ENCODE results near the gene COQ5.
A peak's percentile ranks its signal among the peaks of the same experiment; 100 is the strongest.

Gene COQ5

DNA sequence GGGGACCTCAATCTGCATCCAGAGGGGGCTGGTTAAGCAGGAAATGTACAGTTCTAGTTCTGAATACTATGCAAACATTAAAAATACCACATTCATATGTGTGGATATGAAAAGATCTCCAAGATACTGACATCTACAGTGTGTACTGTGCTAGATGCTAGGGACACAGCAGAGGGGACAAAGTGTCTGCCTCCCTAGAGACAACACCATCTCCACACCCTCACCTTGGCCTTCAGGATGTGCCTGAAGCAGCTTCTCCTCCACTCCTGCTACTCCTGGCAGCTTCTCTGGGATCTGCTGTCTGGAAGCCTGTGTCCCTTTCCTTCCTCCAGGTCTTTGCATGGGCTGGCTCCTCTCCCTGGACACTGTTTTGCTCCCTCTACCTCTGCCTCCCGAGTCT, 48.7 kb downstream of the COQ5 start:
- DNase-seq, result no peak

DNA sequence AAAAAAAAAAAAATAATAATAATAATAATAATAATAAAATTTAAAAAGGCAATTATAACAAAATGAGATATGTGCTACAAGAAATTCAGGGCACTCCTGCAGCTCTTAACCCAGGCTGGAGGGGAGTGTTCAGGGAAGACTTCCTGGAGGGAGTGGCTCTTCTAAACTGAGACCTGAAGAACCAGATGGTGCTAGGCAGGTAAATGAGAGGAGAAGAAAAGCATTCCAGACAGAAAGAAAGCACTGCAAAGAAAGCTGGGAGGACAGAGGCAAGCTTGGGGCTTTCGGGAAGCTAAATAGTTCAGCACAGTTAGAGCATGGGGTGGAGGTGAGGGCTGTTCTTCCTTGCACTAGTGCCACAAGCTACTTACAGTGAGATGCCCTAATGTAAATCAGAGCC, 49.5 kb downstream of the COQ5 start:
- DNase-seq, result no peak

DNA sequence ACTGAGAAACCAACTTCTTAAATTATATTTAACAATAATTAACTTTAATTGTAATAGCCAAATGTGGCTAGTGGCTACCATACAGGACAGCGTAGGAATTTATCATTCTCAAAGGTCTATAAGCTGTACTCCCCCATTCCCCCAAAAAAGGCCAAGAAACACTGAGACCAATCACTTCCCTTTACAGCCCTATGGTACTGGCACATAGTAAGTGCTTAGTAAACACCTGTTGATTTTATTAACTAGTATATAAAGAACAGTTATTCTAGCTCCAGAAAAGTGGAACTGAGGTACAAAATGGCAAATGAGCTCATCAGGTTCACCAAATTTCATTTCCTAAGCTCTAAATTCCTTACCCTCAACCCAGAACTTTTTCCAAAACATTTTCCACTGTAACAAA, 53.3 kb downstream of the COQ5 start:
- DNase-seq, result no peak

- DNase-seq, result peak; percentile 23
Measured at GRCh38 chr12:120474616-120474960, 54.4 kb downstream of the COQ5 start.

GRCh38 chr12:120473807-120474615, 54.9 kb downstream of the COQ5 start:
- DNase-seq, result no peak

DNA sequence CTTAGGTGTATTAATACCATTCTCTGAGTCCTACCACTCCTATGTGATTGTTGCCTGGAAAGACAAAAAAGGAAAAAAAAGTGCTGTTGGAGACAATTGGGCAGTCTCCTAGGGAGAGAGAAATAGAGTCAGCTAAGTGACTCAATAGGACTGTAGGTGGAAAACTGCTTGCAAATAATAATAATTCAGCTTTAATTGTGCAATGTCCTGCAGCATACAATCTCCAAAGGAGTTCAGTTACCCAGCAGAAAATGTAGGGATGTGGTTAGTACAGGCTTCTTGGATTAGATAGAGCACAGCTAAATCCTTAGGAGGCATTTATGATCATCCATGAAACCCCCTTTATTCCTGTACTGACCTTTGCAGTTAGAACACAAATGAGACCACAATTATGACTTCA, 56.4 kb downstream of the COQ5 start:
- DNase-seq, result no peak

DNA sequence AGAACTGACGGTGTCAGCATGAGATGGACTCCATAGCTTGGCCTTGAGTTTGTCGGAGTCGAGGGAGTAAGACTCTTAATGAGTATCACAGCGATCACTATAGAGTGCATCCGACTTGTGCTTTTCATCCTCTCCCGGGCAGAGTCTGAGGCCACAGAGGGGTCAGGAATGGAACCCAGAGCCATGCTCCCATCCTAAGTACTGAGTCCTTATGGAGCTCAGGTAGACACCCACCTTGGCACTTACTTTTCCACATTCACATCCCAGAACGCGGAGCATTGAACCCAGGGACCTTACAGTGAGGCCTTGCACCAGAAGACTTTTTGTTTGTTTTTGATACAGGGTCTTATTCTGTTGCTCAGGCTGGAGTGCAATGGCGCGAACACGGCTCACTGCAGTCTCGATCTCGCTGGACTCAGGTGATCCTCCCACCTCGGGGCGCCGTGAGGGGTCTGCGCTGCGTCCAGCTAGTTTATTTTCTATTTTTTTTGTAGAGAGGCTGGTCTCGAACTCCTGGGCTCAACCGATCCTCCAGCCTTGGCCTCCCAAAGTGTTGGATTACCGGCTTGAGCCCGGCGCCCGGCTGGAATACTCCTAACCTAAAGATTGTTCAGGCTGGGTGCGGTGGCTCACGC, 58.7 kb downstream of the COQ5 start:
- DNase-seq, result no peak

GRCh38 chr12:120469450-120470149, 59.4 kb downstream of the COQ5 start, which contains the start of gene SRSF9:
Gene SRSF9 (minus strand): TSS chr12:120469748. CDS start chr12:120469609, 139 bp downstream.
- DNase-seq, result peak; percentile 97

DNA sequence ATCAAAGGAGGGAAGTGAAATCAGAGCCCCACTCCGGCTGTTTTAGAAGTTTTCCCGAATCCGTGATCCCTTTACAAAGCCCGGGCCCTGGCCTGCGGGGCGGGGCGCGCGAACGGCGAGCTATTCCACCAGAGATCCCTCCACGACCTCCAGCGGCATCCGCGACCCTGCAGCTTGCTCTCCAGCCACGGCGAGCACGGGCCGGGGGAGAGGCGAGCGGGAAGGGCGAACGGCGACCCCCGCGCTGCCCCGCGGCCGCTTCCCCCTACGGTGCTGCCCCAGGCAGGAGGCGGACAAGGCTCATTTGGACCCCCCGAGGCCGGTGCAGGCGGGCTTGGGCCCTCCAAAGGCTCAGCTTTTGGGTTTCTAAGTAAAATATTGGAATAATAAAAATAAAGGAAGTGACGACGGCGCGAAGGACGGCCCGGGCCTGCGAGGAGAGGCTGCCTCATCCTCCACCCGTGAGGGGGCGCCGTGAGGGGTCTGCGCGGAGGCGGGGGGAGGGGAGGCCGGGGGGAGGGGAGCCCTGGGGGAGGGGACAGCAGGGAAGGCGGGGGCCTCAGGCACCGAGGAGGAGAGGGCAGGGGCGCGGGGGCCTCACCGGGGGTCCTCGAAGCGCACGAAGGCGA, 60.0 kb downstream of the COQ5 start:
- DNase-seq, result peak; percentile 62

GRCh38 chr12:120468325-120468820, 60.6 kb downstream of the COQ5 start:
- DNase-seq, result peak; percentile 26

DNA sequence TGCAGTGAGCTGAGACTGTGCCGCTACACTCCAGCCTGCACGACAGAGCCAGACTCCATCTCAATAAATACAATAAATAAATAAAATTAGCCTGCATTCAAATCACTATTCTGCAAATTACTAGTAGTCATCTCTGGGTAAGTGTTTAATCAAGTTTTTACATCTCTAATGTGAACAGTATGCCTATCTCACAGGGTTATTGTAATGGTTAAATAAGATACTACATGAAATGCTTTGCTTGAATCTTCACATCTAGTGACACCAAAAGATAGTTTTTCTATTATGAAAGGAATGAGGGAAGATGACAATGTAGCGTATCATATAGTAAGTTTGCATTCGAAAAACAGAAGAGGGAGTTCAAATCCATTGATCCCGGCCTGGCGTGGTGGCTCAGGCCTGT, 61.5 kb downstream of the COQ5 start:
- DNase-seq, result no peak

- peak; percentile 47 for DNase-seq
Measured at GRCh38 chr12:120466560-120467315, 62.2 kb downstream of the COQ5 start.

- no peak for DNase-seq
Measured at GRCh38 chr12:120465756-120466155, 63.2 kb downstream of the COQ5 start.

DNA sequence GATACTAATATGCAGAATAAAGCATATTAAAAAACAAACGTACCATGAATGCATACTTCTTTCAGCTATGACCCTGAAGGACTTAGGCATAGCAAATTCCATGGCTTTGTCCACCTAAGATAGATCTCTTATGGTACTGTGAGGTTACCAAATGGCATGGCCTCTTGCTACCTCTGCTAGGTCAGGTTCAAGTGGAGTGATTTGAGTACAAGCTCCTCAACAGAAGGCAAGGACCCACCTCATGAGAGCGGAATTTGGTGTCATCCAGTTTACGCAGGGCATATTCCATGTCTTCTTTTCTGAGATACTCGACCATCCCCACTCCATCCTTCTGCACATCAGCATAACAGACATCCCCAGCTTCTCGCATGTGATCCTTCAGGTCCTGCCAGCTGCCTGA, 65.2 kb downstream of the COQ5 start:
- DNase-seq, result no peak

DNA sequence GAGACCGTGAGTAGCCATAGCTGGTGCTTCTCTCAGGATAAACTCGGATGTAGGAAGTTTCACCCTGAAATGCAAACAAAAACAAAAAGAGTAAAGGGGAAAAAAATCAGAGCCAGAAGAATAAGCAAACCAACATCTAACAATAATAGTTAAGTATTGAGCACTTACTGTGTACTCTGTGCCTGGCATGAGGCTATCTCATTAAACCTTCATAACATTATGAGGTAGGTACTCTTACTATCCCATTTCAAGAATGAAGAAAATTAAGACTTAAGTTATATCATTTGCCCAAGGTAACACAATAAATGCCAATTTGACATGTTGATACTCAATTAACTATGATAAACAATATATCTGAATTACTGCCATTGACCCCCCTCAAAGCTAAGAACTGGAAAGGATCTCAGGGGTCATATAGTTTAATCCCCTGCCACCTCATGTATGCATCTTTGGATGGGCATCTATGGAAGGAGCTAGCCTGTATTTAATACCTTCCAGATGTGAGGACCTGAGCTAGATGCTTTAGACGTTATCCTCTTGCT, 66.8 kb downstream of the COQ5 start:
- DNase-seq, result no peak

DNA sequence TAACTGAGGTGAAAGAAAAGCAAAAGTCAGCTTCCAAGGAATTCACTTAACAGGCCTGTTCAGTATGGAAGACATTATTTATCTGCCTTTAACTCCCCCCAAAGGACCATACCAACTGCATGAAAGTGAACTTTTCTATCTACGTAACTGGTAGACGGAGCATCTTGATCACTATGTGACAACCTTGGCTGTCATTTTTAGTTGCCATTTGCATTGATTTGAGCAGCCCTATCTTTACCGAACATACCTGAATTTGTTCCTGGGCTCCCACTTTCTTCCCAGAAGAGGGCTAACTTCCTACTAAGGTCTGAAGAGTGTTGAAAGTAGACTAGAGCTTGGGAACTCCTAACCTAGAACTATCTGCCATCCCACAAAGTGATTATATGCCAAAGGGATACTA, 68.8 kb downstream of the COQ5 start:
- DNase-seq, result no peak

DNA sequence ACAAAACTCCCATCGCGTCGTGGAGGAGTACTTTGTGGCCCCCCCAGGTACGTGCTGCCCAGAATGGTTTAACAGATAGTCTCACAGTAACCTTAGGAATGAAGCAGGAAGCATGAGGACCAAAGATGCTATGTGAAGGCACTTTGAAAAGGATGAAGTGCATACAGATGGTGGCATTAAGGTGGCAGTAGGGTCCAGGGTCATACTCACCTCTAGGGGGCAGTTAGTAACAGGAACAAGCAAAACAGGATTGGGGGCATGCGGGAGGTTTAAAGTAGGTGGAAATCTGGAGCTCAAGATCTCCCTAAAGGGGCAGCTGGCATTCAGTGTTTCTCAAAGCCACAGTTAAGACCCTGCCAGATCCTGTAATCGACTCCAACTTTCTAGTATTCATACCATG, 71.8 kb downstream of the COQ5 start:
- DNase-seq, result no peak

DNA sequence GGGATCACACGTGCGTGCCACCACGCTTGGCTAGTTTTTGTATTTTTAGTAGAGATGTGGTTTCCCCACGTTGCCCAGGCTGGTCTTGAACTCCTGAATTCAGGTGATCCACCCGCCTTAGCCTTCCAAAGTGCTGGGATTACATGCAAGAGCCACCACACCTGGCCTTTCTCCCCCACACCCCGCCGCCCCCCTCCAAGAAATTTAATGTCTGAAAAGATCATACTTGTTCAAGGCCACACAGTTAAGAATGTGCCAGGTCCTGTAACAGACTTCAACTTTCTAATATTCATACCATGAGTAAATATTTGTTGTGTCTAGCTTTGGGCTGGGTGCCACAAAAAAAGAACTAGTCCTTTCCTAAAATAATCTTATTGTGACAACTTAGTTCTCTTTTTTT, 73.7 kb downstream of the COQ5 start:
- DNase-seq, result no peak

GRCh38 chr12:120453977-120454376, 75.0 kb downstream of the COQ5 start:
- peak; percentile 37 for DNase-seq

Data from CD4-positive, alpha-beta T cell treated with Interleukin-15 for 1 hour (primary cell).